MM.1S (cell line): ENCODE measurements around the gene RASD2.

Experiments
- DNase-seq: peaks from one replicate; pipeline ENCODE4 v3.0.0-alpha.2; 2015
- H2AFZ ChIP-seq: fragments of 300-600 bp; sonication (generic); 2 replicates; pipeline ENCODE4 v1.6.0; 2016; ENCODE audit warnings: antibody characterized with exemption, low read length
- H3F3A ChIP-seq: fragments of 300-600 bp; sonication (generic); 2 replicates; pipeline ENCODE4 v1.6.1; 2016; ENCODE audit warnings: mild to moderate bottlenecking, antibody characterized with exemption, low read length, moderate library complexity, mixed read lengths; ENCODE audit not compliant: insufficient read depth
- H3K27ac ChIP-seq: fragments of 300-600 bp; sonication (generic); 2 replicates; pipeline ENCODE4 v1.5.1; 2016; ENCODE audit warnings: mild to moderate bottlenecking, low read length
- H3K27me3 ChIP-seq: fragments of 300-600 bp; sonication (generic); replicated peaks from 2 replicates; pipeline ENCODE4 v1.6.0; 2016; ENCODE audit warnings: low read length; ENCODE audit not compliant: insufficient read depth
- H3K36me3 ChIP-seq: fragments of 300-600 bp; sonication (generic); replicated peaks from 2 replicates; pipeline ENCODE4 v1.6.1; 2016; ENCODE audit warnings: mild to moderate bottlenecking, low read length, mixed read lengths; ENCODE audit not compliant: insufficient read depth
- H3K4me1 ChIP-seq: fragments of 300-600 bp; sonication (generic); 2 replicates; pipeline ENCODE4 v1.6.1; 2016; ENCODE audit warnings: low read length, mixed read lengths
- H3K4me2 ChIP-seq: fragments of 300-600 bp; sonication (generic); 2 replicates; pipeline ENCODE4 v1.6.0; 2016; ENCODE audit warnings: low read depth, low read length
- H3K4me3 ChIP-seq: fragments of 300-600 bp; sonication (generic); 2 replicates; pipeline ENCODE4 v1.5.1; 2016; ENCODE audit warnings: low read length, mixed read lengths
- H3K79me2 ChIP-seq: fragments of 300-600 bp; sonication (generic); 2 replicates; pipeline ENCODE4 v1.6.1; 2016; ENCODE audit warnings: mixed run types, low read length, mixed read lengths
- H3K9ac ChIP-seq: fragments of 300-600 bp; sonication (generic); 2 replicates; pipeline ENCODE4 v1.6.1; 2016; ENCODE audit warnings: low read length, mixed read lengths
- H3K9me2 ChIP-seq: fragments of 300-600 bp; sonication (generic); replicated peaks from 2 replicates; pipeline ENCODE4 v1.6.1; 2016; ENCODE audit warnings: mild to moderate bottlenecking, low read length, mixed read lengths; ENCODE audit not compliant: insufficient read depth
- H3K9me3 ChIP-seq: fragments of 300-600 bp; sonication (generic); replicated peaks from 2 replicates; pipeline ENCODE4 v1.6.1; 2016; ENCODE audit warnings: mild to moderate bottlenecking, low read length, mixed read lengths; ENCODE audit not compliant: insufficient read depth
- H4K20me1 ChIP-seq: fragments of 300-600 bp; sonication (generic); 2 replicates; pipeline ENCODE4 v1.6.1; 2016; ENCODE audit warnings: mild to moderate bottlenecking, low read length, moderate library complexity, mixed read lengths; ENCODE audit not compliant: insufficient read depth
- EZH2 ChIP-seq: fragments of 300-600 bp; sonication (generic); optimal IDR thresholded peaks from 2 replicates; pipeline ENCODE3; 2017; ENCODE audit warnings: low read depth, mild to moderate bottlenecking, antibody characterized with exemption, low read length, mixed read lengths
- EZH2phosphoT487 ChIP-seq: fragments of 300-600 bp; sonication (generic); IDR thresholded peaks from 2 replicates; pipeline ENCODE4 v1.6.1; 2018; ENCODE audit warnings: antibody characterized with exemption, low read length
- TF ChIP-seq, protein P1 (sequence below): fragments of 300-600 bp; sonication (generic); IDR thresholded peaks from 2 replicates; pipeline ENCODE4 v1.5.1; 2016; ENCODE audit warnings: antibody characterized with exemption, low read length, mixed read lengths

RASD2 gene

DNA sequence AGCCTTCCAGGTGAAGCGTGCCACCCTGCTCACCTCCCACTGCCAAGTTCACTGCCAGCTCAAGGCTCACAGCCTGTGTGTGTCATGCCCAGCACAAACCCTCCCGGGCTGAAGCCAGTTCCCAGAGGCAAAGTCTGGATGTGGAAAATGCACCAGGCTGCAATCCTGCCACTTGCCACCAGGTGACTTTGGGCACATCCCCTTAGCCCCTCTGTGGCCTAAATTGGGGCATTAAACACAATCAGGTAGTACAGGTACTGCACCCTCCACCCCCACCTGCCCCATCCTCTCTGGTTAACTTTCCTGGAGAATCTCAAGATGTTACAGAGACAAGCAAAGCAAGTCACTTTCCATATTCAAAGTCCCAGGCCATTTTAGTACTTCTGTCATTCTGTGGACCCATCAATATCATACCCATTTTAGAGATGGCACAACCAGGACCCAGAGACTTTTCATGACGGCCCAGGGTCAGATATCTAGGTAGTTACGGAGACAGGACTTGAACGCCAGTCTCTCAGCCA is 1.8 kb upstream of the RASD2 start:
- H3F3A ChIP-seq = peaks cover 19% of the 10 kb centered on the region
- peaks cover 32% of the 10 kb centered on the region for H3K27me3 ChIP-seq
- no peak overlapping the region for H2AFZ ChIP-seq
- no peaks in the 10 kb centered on the region for H3K36me3 ChIP-seq
- H3K9me2 ChIP-seq = no peaks in the 10 kb centered on the region
- peaks cover 33% of the 10 kb centered on the region for H3K4me1 ChIP-seq
- H3K79me2 ChIP-seq = no peaks in the 10 kb centered on the region
- H3K27ac ChIP-seq = no peak overlapping the region
- H3K4me2 ChIP-seq = no peak overlapping the region
- no peak for TF ChIP-seq EZH2phosphoT487
- TF ChIP-seq, protein P1, sequence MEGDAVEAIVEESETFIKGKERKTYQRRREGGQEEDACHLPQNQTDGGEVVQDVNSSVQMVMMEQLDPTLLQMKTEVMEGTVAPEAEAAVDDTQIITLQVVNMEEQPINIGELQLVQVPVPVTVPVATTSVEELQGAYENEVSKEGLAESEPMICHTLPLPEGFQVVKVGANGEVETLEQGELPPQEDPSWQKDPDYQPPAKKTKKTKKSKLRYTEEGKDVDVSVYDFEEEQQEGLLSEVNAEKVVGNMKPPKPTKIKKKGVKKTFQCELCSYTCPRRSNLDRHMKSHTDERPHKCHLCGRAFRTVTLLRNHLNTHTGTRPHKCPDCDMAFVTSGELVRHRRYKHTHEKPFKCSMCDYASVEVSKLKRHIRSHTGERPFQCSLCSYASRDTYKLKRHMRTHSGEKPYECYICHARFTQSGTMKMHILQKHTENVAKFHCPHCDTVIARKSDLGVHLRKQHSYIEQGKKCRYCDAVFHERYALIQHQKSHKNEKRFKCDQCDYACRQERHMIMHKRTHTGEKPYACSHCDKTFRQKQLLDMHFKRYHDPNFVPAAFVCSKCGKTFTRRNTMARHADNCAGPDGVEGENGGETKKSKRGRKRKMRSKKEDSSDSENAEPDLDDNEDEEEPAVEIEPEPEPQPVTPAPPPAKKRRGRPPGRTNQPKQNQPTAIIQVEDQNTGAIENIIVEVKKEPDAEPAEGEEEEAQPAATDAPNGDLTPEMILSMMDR = peak; percentile 73
- H3K9ac ChIP-seq = no peak overlapping the region
- H3K9me3 ChIP-seq = no peaks in the 10 kb centered on the region
- H4K20me1 ChIP-seq = no peaks in the 10 kb centered on the region
- DNase-seq = peak; percentile 44
- no peak overlapping the region for H3K4me3 ChIP-seq

GRCh38 chr22:35539487-35539886 is 1.1 kb upstream of the RASD2 start:
- no peaks in the 10 kb centered on the region for H3K9me3 ChIP-seq
- no peak overlapping the region for H3K27ac ChIP-seq
- no peak for DNase-seq
- H3K4me1 ChIP-seq = peaks cover 28% of the 10 kb centered on the region
- TF ChIP-seq EZH2 (no peak), EZH2phosphoT487 (no peak)
- TF ChIP-seq, protein P1 = no peak
- H3K9me2 ChIP-seq = no peaks in the 10 kb centered on the region
- no peaks in the 10 kb centered on the region for H3K79me2 ChIP-seq
- no peaks in the 10 kb centered on the region for H4K20me1 ChIP-seq
- H2AFZ ChIP-seq = peak overlapping the region; percentile 91
- H3K36me3 ChIP-seq = no peaks in the 10 kb centered on the region
- peak overlapping the region; percentile 68 for H3K4me3 ChIP-seq
- H3K9ac ChIP-seq = 0 out of 2 replicates have a peak overlapping the region, but pooled peaks have one; percentile 56
- H3K4me2 ChIP-seq = peak overlapping the region; percentile 96; the same call in 1 of the 2 replicates
- peaks cover 39% of the 10 kb centered on the region for H3K27me3 ChIP-seq
- peaks cover 13% of the 10 kb centered on the region for H3F3A ChIP-seq

DNA sequence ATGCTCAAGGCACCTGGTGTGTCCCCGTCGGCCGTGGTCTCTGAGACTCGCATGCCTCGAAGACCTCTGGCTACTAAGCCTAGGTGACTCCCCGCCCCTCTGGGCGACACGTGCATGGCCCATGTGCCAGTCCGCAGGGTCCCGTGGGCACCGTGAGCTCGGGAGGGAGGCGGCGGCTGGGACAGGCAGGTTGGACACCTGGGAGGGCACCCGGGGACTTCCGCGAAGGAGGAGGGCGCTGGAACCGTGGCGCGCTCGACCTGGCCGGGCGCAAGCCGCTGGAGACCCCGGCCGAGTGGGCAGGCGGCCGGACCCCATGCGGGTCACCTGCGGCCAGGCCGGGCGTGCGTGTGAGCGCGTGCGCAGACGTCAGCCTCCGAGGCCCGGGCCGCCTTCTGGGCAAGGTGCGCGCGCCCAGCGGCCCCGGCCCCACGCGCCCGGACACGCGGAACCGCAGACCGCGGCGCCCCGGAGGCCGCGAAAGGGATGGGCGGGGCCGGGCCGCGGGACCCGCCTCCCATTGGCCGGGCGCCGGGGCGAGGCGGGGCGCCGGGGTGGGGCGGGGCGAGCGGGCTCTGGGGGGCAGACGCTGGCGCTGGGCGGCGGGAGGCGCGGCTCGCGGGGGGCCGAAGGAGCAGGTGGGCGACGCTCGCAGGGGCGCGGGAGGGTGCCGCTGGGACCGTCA is 579 bp upstream of the RASD2 start:
- Histone ChIP-seq H3K9ac (peak overlapping the region; percentile 56; the same call in 1 of the 2 replicates), H3K36me3 (no peaks in the 10 kb centered on the region), H3K79me2 (no peaks in the 10 kb centered on the region), H3K4me3 (peak overlapping the region; percentile 76), H3K9me3 (no peaks in the 10 kb centered on the region), H3K27me3 (peaks cover 44% of the 10 kb centered on the region), H3K4me2 (peak overlapping the region; percentile 97), H3F3A (peaks cover 8% of the 10 kb centered on the region), H3K9me2 (no peaks in the 10 kb centered on the region), H3K4me1 (peaks cover 22% of the 10 kb centered on the region), H3K27ac (no peak overlapping the region), H4K20me1 (no peaks in the 10 kb centered on the region), H2AFZ (peak overlapping the region; percentile 91)
- TF ChIP-seq EZH2phosphoT487 (no peak), EZH2 (no peak)
- TF ChIP-seq, protein P1 = no peak
- DNase-seq = peak; percentile 67
